Measurements from ENCODE around the gene PDHB.

- TF ChIP-seq IKZF1 (IDR thresholded peaks at IDR 0.05) (no peak), CTCF (CRISPR knock-in tag; IDR thresholded peaks at IDR 0.05) (no peak), EP300 (IDR thresholded peaks at IDR 0.05; ENCODE audit: low read depth in 2 of 2, low read length in 2 of 2) (no peak), EP300 (CRISPR knock-in tag; IDR thresholded peaks at IDR 0.05; ENCODE audit: borderline replicate concordance) (no peak), PTBP1 (IDR thresholded peaks at IDR 0.05; ENCODE audit: low read depth, low read length, poor library complexity, severe bottlenecking) (no peak), MAZ (IDR thresholded peaks at IDR 0.05; ENCODE audit: borderline replicate concordance, low read depth, low read length) (no peak), MAZ (CRISPR knock-in tag; IDR thresholded peaks at IDR 0.05; ENCODE audit: low read depth) (no peak), KDM1A (CRISPR knock-in tag; IDR thresholded peaks at IDR 0.05) (no peak), HCFC1 (IDR thresholded peaks at IDR 0.05; ENCODE audit: low read depth, low read length) (no peak), DMAP1 (CRISPR knock-in tag; IDR thresholded peaks at IDR 0.05) (no peak), ZBTB26 (CRISPR knock-in tag; IDR thresholded peaks at IDR 0.05; ENCODE audit: borderline replicate concordance) (no peak), CREB1 (IDR thresholded peaks at IDR 0.05) (no peak), CREB1 (CRISPR knock-in tag; IDR thresholded peaks at IDR 0.05) (no peak), TAF1 (CRISPR knock-in tag; IDR thresholded peaks at IDR 0.05) (no peak), ZSCAN22 (CRISPR knock-in tag; IDR thresholded peaks at IDR 0.05) (no peak)
Measured at GRCh38 chr3:58480309-58480708, 46.7 kb upstream of the PDHB start.

Data from HepG2 (cell line).